SK-N-SH (cell line): ENCODE results near the gene P2RY6. TPM values are rescaled to one million over a fixed set of nuclear protein-coding genes. Genes with fewer than 3 reads are reported as not detected.

Source experiments
- CTCF ChIA-PET: fragments of 300-600, 350-600 bp; formaldehyde crosslinking; extraction: SDS; loops from one replicate; lab custom pipeline; 2021; lab: Yijun Ruan, JAX
- POLR2A ChIA-PET: fragments of 350-600 bp; sonication (Branson Sonifier 250); formaldehyde crosslinking; extraction: SDS; loops from one replicate; lab custom pipeline; 2020; ENCODE audit warnings: antibody characterized with exemption, inconsistent platforms; lab: Yijun Ruan, JAX
- DNase-seq: peaks from one replicate; pipeline ENCODE4 v3.0.0; 2012
- H2AFZ ChIP-seq: fragments of 200-600 bp; sonication (generic); 2 replicates; pipeline ENCODE4 v1.8.1; 2016; ENCODE audit warnings: antibody characterized with exemption, mild to moderate bottlenecking, low read depth
- H3F3A ChIP-seq: fragments of 200-600 bp; sonication (generic); replicated peaks from 2 replicates; pipeline ENCODE3; 2016; ENCODE audit warnings: antibody characterized with exemption, mild to moderate bottlenecking; ENCODE audit not compliant: insufficient read depth
- H3K27ac ChIP-seq, 2 experiments: fragments of 200-500 bp in 1 of 2; fragments of 200-600 bp in 1 of 2; sonication (Bioruptor generic) in 1 of 2; sonication (generic), shearing (Covaris generic) in 1 of 2; 2 replicates each; pipeline versions ENCODE4 v1.5.1 to v1.6.1; 2014 to 2016; ENCODE audit warnings: low read depth in 2 of 2, inconsistent platforms in 1 of 2, low read length in 1 of 2, mild to moderate bottlenecking in 1 of 2, mixed read lengths in 1 of 2
- H3K27me3 ChIP-seq: fragments of 200-600 bp; sonication (generic), shearing (Covaris generic); 2 replicates; pipeline ENCODE4 v1.6.1; 2016; ENCODE audit warnings: mixed run types; ENCODE audit not compliant: insufficient read depth
- H3K36me3 ChIP-seq, 2 experiments: fragments of 200-500 bp in 1 of 2; fragments of 200-600 bp in 1 of 2; sonication (Bioruptor generic) in 1 of 2; sonication (generic) in 1 of 2; replicated peaks in 1 of 2; 2 replicates each; pipeline versions ENCODE3 to v1.5.1; 2014 to 2016; ENCODE audit warnings: low read length in 1 of 2, mild to moderate bottlenecking in 1 of 2; ENCODE audit not compliant: insufficient read depth in 2 of 2, control insufficient read depth in 1 of 2
- H3K4me1 ChIP-seq, 2 experiments: fragments of 200-500 bp in 1 of 2; fragments of 200-600 bp in 1 of 2; sonication (Bioruptor generic) in 1 of 2; sonication (generic), shearing (Covaris generic) in 1 of 2; 2 replicates each; pipeline versions ENCODE4 v1.5.1 to v1.6.1; 2014 to 2016; ENCODE audit warnings: low read depth in 1 of 2, low read length in 1 of 2, mixed run types in 1 of 2; ENCODE audit not compliant: insufficient read depth in 2 of 2, control insufficient read depth in 1 of 2
- H3K4me2 ChIP-seq: fragments of 200-600 bp; sonication (generic), shearing (Covaris generic); 2 replicates; pipeline ENCODE4 v1.6.1; 2017; ENCODE audit warnings: mixed run types
- H3K4me3 ChIP-seq, 2 experiments: fragments of 200-500 bp in 1 of 2; fragments of 200-600 bp in 1 of 2; sonication (Bioruptor generic) in 1 of 2; sonication (generic), shearing (Covaris generic) in 1 of 2; 2 replicates each; pipeline versions ENCODE4 v1.5.1 to v1.8.1; 2014 to 2016; ENCODE audit warnings: low read depth in 2 of 2, inconsistent platforms in 1 of 2, low read length in 1 of 2, mild to moderate bottlenecking in 1 of 2, mixed read lengths in 1 of 2, moderate library complexity in 1 of 2
- H3K79me2 ChIP-seq: fragments of 200-600 bp; sonication (generic); 2 replicates; pipeline ENCODE4 v1.8.1; 2017; ENCODE audit warnings: mild to moderate bottlenecking; ENCODE audit not compliant: insufficient read depth
- H3K9ac ChIP-seq: fragments of 200-600 bp; sonication (generic); 2 replicates; pipeline ENCODE4 v1.6.1; 2017; ENCODE audit warnings: mixed run types
- H3K9me2 ChIP-seq: fragments of 200-600 bp; sonication (generic); 2 replicates; pipeline ENCODE4 v1.6.1; 2017; ENCODE audit warnings: mixed run types
- H3K9me3 ChIP-seq: fragments of 200-600 bp; sonication (generic); 2 replicates; pipeline ENCODE4 v1.6.1; 2017; ENCODE audit warnings: mixed run types, mild to moderate bottlenecking, moderate library complexity
- H4K20me1 ChIP-seq: fragments of 200-600 bp; sonication (generic); 2 replicates; pipeline ENCODE4 v1.6.1; 2017; ENCODE audit warnings: mild to moderate bottlenecking, mixed run types; ENCODE audit not compliant: insufficient read depth
- CHD2 ChIP-seq: fragments of 150-350 bp; IDR thresholded peaks from 2 replicates; pipeline ENCODE4 v1.6.1; 2018; ENCODE audit warnings: low read length; ENCODE audit not compliant: partially characterized antibody
- EP300 ChIP-seq, 2 experiments: IDR thresholded peaks; 2 replicates each; pipeline versions ENCODE4 v1.4.0 to v1.6.1; 2012; ENCODE audit warnings: borderline replicate concordance in 1 of 2, low read depth in 1 of 2, low read length in 1 of 2
- EZH2phosphoT487 ChIP-seq: fragments of 200-600 bp; sonication (generic); IDR thresholded peaks from 2 replicates; pipeline ENCODE4 v1.6.1; 2017; ENCODE audit warnings: low read depth, mixed run types, mild to moderate bottlenecking, antibody characterized with exemption, moderate library complexity, borderline replicate concordance
- GABPA ChIP-seq: IDR thresholded peaks from 2 replicates; pipeline ENCODE4 v1.4.0; 2012; ENCODE audit warnings: low read depth, mild to moderate bottlenecking
- JUND ChIP-seq: IDR thresholded peaks from 2 replicates; pipeline ENCODE4 v1.4.0; 2012
- MEF2A ChIP-seq: IDR thresholded peaks from 2 replicates; pipeline ENCODE4 v1.4.0; 2012; ENCODE audit warnings: low read depth, borderline replicate concordance
- MXI1 ChIP-seq: IDR thresholded peaks from 2 replicates; pipeline ENCODE4 v1.6.1; 2012; ENCODE audit warnings: mild to moderate bottlenecking, low read depth, low read length, improper control_type of control experiment
- RCOR1 ChIP-seq: fragments of 150-350 bp; IDR thresholded peaks from 2 replicates; pipeline ENCODE4 v1.6.1; 2017; ENCODE audit warnings: antibody characterized with exemption, low read length
- RFX5 ChIP-seq: IDR thresholded peaks from 2 replicates; pipeline ENCODE4 v1.6.1; 2012; ENCODE audit warnings: mild to moderate bottlenecking, improper control_type of control experiment, low read length
- SIN3A ChIP-seq: IDR thresholded peaks from 2 replicates; pipeline ENCODE4 v1.6.1; 2012; ENCODE audit warnings: low read depth, mild to moderate bottlenecking, low read length, moderate library complexity, borderline replicate concordance
- TAF1 ChIP-seq: IDR thresholded peaks from 2 replicates; pipeline ENCODE4 v1.6.1; 2012; ENCODE audit warnings: low read depth, mild to moderate bottlenecking, low read length, moderate library complexity, borderline replicate concordance
- WGBS: methylation state at CpG from one replicate; pipeline ENCODE4 v1.1.6; 2017; ENCODE audit warnings: low lambda C conversion rate; 5-methylcytosine and 5-hydroxymethylcytosine counted together
- polyA plus RNA-seq, 3 experiments: library from polyadenylated mRNA; depleted of rRNA; stranded (reverse); fragments of >200 nt; gene quantifications; 2 replicates each; pipeline ENCODE4 v1.2.3, GENCODE V29; 2012
- TF ChIP-seq, protein P1 (sequence below): IDR thresholded peaks from 2 replicates; pipeline ENCODE4; 2012
- TF ChIP-seq, protein P2 (sequence below): IDR thresholded peaks from 2 replicates; pipeline ENCODE4 v1.4.0; 2012; ENCODE audit warnings: low read depth, borderline replicate concordance
- TF ChIP-seq, protein P3 (sequence below): IDR thresholded peaks from 2 replicates; pipeline ENCODE4 v1.6.1; 2012; ENCODE audit warnings: mild to moderate bottlenecking, low read depth, low read length, moderate library complexity
- TF ChIP-seq, protein P4 (sequence below): IDR thresholded peaks from 2 replicates; pipeline ENCODE4 v1.4.0; 2012; ENCODE audit warnings: low read depth

The P2RY6 gene
- polyA plus RNA-seq, 1 of the 3 experiments (the other 2 are of a cell fraction), result 0.15 TPM

DNA sequence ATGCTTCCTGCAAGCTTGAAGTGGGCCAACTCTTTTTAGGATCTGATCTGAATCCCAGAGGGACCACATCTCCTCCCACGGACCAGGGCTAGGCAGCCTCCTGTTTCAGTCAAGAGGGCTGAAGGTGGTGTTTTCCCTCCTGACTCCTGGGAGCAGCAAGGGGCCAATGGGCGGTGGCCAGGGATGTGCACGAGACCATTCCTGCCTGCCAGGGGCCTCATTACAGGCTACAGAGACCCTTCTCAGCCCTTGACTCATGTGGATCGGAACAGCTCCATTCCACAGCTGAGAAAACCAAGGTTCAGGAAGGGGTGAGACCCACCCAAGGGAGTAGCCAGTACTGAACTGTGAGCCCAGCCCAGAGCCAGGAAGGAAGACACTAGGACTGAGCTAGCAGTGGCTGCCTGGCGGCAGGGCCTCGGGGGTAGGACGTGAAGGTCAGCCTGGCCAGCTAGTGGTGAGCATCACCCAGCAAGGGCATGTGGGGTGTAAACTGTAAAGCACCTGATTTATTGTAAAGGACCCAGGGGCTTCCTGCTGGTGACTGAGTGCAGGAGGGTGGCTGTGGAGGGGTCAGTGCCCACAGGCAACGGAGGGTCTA, 3.4 kb upstream of the P2RY6 start:
- CTCF ChIA-PET, result interaction anchor here (0.8 to 15.0 kb wide), 5 partner anchors 9 to 28 kb away, joined by 3 to 179 read pairs (median 4); no protein-coding TSS in a partner anchor
- no peak for TF ChIP-seq SIN3A
- TF ChIP-seq, protein P1, sequence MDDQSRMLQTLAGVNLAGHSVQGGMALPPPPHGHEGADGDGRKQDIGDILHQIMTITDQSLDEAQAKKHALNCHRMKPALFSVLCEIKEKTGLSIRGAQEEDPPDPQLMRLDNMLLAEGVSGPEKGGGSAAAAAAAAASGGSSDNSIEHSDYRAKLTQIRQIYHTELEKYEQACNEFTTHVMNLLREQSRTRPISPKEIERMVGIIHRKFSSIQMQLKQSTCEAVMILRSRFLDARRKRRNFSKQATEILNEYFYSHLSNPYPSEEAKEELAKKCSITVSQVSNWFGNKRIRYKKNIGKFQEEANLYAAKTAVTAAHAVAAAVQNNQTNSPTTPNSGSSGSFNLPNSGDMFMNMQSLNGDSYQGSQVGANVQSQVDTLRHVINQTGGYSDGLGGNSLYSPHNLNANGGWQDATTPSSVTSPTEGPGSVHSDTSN, result no peak
- no peak for TF ChIP-seq EZH2phosphoT487
- TF ChIP-seq RFX5, result no peak
- no peak for TF ChIP-seq GABPA
- no peak for TF ChIP-seq JUND
- TF ChIP-seq, protein P2, sequence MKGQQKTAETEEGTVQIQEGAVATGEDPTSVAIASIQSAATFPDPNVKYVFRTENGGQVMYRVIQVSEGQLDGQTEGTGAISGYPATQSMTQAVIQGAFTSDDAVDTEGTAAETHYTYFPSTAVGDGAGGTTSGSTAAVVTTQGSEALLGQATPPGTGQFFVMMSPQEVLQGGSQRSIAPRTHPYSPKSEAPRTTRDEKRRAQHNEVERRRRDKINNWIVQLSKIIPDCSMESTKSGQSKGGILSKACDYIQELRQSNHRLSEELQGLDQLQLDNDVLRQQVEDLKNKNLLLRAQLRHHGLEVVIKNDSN, result no peak
- POLR2A ChIA-PET, result interaction anchor here (0.7 kb wide), 1 partner anchor 39 kb away, joined by 3 read pairs; the partner anchor contains the start of gene ARHGEF17

DNA sequence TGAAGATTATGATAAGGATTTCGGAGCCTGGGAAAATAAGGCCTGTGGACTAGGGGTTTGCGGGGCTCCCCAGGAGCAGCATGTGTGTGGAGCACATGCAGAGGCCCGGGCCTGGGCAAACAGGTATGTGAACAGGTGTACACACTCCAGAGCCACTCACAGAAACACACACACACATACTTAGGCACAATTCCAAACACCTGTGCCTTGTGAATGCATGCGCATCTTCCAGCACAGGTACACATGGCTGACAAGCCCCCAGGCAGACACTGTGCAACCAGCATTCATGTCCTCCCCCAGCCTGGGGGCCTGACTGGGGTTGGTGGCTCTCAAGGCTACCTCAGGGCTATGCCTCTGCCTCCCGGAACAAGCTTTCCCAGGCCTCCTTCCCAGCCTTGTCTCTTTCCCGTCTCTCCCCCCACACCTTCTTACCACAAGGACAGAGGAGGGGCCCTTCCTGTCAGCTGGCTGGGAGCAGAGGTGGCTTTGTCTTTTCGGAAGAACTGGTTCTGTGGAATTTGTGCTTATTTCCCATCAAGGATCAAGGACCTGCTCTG, 2.6 kb upstream of the P2RY6 start:
- H3K27ac ChIP-seq, result peak overlapping the region in 1 of 2 experiments; percentile 14; a peak in 1 of 4 replicates
- WGBS, result 86% methylated on average over 7 of the region's 7 CpGs
- TF ChIP-seq EZH2phosphoT487 (no peak), MEF2A (no peak), RCOR1 (no peak), MXI1 (no peak), EP300 (IDR thresholded peaks at IDR 0.05; ENCODE audit: borderline replicate concordance in 1 of 2, low read depth in 1 of 2, low read length in 1 of 2) (no peak), CHD2 (no peak), TAF1 (no peak), JUND (no peak)
- TF ChIP-seq, protein P3, sequence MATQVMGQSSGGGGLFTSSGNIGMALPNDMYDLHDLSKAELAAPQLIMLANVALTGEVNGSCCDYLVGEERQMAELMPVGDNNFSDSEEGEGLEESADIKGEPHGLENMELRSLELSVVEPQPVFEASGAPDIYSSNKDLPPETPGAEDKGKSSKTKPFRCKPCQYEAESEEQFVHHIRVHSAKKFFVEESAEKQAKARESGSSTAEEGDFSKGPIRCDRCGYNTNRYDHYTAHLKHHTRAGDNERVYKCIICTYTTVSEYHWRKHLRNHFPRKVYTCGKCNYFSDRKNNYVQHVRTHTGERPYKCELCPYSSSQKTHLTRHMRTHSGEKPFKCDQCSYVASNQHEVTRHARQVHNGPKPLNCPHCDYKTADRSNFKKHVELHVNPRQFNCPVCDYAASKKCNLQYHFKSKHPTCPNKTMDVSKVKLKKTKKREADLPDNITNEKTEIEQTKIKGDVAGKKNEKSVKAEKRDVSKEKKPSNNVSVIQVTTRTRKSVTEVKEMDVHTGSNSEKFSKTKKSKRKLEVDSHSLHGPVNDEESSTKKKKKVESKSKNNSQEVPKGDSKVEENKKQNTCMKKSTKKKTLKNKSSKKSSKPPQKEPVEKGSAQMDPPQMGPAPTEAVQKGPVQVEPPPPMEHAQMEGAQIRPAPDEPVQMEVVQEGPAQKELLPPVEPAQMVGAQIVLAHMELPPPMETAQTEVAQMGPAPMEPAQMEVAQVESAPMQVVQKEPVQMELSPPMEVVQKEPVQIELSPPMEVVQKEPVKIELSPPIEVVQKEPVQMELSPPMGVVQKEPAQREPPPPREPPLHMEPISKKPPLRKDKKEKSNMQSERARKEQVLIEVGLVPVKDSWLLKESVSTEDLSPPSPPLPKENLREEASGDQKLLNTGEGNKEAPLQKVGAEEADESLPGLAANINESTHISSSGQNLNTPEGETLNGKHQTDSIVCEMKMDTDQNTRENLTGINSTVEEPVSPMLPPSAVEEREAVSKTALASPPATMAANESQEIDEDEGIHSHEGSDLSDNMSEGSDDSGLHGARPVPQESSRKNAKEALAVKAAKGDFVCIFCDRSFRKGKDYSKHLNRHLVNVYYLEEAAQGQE, result no peak
- TF ChIP-seq, protein P4, sequence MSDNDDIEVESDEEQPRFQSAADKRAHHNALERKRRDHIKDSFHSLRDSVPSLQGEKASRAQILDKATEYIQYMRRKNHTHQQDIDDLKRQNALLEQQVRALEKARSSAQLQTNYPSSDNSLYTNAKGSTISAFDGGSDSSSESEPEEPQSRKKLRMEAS, result no peak
- TF ChIP-seq, all 33 proteins: peak for 0
- no peak for DNase-seq
- CTCF ChIA-PET, result interaction anchor here (1.1 to 15.0 kb wide), 7 partner anchors 10 to 479 kb away, joined by 3 to 179 read pairs (median 3); no protein-coding TSS in a partner anchor
- no peaks in the 10 kb centered on the region for H3F3A ChIP-seq
- H3K4me1 ChIP-seq, result peaks cover 3 to 52% of the 10 kb centered on the region in 2 experiments; a peak in 2 of 4 replicates
- H2AFZ ChIP-seq, result no peak overlapping the region
- H3K36me3 ChIP-seq, result no peaks in the 10 kb centered on the region
- H4K20me1 ChIP-seq, result no peaks in the 10 kb centered on the region
- no peak overlapping the region for H3K9ac ChIP-seq
- H3K4me2 ChIP-seq, result no peak overlapping the region
- no peaks in the 10 kb centered on the region for H3K9me2 ChIP-seq
- no peaks in the 10 kb centered on the region for H3K9me3 ChIP-seq
- H3K79me2 ChIP-seq, result no peaks in the 10 kb centered on the region
- no peak overlapping the region for H3K4me3 ChIP-seq
- H3K27me3 ChIP-seq, result no peaks in the 10 kb centered on the region
- POLR2A ChIA-PET, result interaction anchor here (1.2 kb wide), 1 partner anchor 127 kb away, joined by 4 read pairs; the partner anchor contains the start of gene FCHSD2

More for the DNA sequence above, 3.4 kb upstream of the P2RY6 start:
- Histone ChIP-seq H3K9me3 (no peaks in the 10 kb centered on the region), H3K4me3 (no peak overlapping the region), H3K27ac (no peak overlapping the region; a peak in 1 of 4 replicates), H3K27me3 (no peaks in the 10 kb centered on the region), H4K20me1 (no peaks in the 10 kb centered on the region), H3K79me2 (no peaks in the 10 kb centered on the region), H3K9ac (no peak overlapping the region), H3K36me3 (no peaks in the 10 kb centered on the region), H3K4me1 (peaks cover 3 to 50% of the 10 kb centered on the region in 2 experiments; a peak in 2 of 4 replicates), H3F3A (no peaks in the 10 kb centered on the region), H3K9me2 (no peaks in the 10 kb centered on the region), H3K4me2 (no peak overlapping the region), H2AFZ (no peak overlapping the region)
- DNase-seq, result no peak
- WGBS, result 90% methylated on average over 7 of the region's 8 CpGs
